GM21619 (cell line): ENCODE data around the gene ZNF652.

Experiments
- ATAC-seq: cut with Tn5 transposase; IDR thresholded peaks from one replicate; pipeline ENCODE4 v1.9.1; 2021; ENCODE audit not compliant: unreplicated experiment

ZNF652 gene

GRCh38 chr17:49359990-49360795 lies 1.9 kb downstream of the ZNF652 start:
- ATAC-seq = no peak

GRCh38 chr17:49358641-49359247 lies 3.3 kb downstream of the ZNF652 start:
- ATAC-seq = peak; percentile 34

- ATAC-seq = no peak
Measured at GRCh38 chr17:49357516-49357915, 4.5 kb downstream of the ZNF652 start.

- no peak for ATAC-seq
Measured at GRCh38 chr17:49356320-49356719, 5.7 kb downstream of the ZNF652 start.

- no peak for ATAC-seq
Measured at GRCh38 chr17:49353607-49354006, 8.4 kb downstream of the ZNF652 start.

GRCh38 chr17:49352587-49353154 lies 9.4 kb downstream of the ZNF652 start:
- ATAC-seq = no peak

GRCh38 chr17:49351572-49352140 lies 10.4 kb downstream of the ZNF652 start:
- no peak for ATAC-seq

GRCh38 chr17:49349541-49349940 lies 12.5 kb downstream of the ZNF652 start:
- ATAC-seq = no peak

- ATAC-seq = no peak
Measured at GRCh38 chr17:49344914-49345313, 17.1 kb downstream of the ZNF652 start.

GRCh38 chr17:49343273-49343672 lies 18.8 kb downstream of the ZNF652 start:
- ATAC-seq = no peak

- ATAC-seq = peak; percentile 35
Measured at GRCh38 chr17:49342575-49342936, 19.5 kb downstream of the ZNF652 start.

- ATAC-seq = no peak
Measured at GRCh38 chr17:49341356-49341755, 20.7 kb downstream of the ZNF652 start.

- ATAC-seq = no peak
Measured at GRCh38 chr17:49339354-49339753, 22.7 kb downstream of the ZNF652 start.

GRCh38 chr17:49338883-49339282 lies 23.2 kb downstream of the ZNF652 start:
- ATAC-seq = no peak

GRCh38 chr17:49337884-49338283 lies 24.2 kb downstream of the ZNF652 start:
- ATAC-seq = no peak

GRCh38 chr17:49334744-49335512 lies 27.1 kb downstream of the ZNF652 start:
- ATAC-seq = no peak

- ATAC-seq = no peak
Measured at GRCh38 chr17:49333804-49334203, 28.2 kb downstream of the ZNF652 start.

- peak; percentile 58 for ATAC-seq
Measured at GRCh38 chr17:49327835-49328784, 33.9 kb downstream of the ZNF652 start.

- ATAC-seq = no peak
Measured at GRCh38 chr17:49325980-49326379, 36.1 kb downstream of the ZNF652 start.

GRCh38 chr17:49318435-49318965 lies 43.5 kb downstream of the ZNF652 start:
- no peak for ATAC-seq
